NCI-H146 treated with DMSO at 0.1 percent for 48 hours (cell line): ENCODE results near the gene CA10.

Source experiments
- DNase-seq: peaks from one replicate; lab custom pipeline; 2025; ENCODE audit not compliant: unreplicated experiment; lab: John Stamatoyannopoulos, UW

Gene CA10

DNA sequence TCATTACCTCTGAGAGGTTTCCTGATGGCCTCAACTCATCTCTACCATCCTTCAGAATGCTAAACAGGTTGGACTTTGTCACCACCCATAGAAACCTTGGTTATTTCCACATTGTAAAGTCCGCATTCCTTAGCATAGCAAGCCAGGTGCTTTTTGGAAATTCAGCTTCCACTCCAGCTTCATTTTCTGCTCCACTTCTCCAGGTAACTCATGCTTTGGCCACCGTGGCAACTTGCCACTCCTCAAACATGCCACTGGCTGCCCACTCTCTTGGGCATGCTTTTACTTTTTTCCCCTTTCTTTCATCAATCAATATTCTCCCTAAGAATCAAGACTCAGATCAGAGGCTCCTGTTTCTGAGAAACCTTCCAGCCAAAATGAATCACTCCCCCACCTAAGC is 203.3 kb downstream of the CA10 start:
- no peak for DNase-seq

DNA sequence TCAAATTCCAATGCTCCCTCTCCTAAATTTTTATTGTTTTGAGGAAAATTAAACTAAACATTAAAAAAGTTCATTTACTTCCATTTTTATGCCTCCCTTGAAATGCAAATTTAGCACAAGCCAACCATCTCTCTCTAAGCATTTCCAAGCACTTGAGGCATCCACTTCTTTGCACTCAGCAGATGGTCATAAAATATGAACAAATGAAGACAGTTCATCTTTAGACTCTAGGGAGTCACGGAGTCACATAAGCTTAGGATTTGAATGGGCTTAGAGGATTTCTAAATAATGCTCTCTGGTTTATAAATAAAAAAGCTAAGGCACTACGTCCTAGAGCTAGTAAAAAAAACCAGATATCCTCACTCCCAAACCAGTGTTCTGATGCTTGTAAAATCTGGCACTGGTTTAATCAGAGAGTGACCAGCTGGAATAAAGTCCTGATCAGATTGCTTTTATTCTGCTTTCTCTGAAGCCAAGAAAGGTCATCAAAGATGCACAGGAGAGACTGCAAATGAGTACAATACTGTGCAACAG is 204.2 kb downstream of the CA10 start:
- no peak for DNase-seq

GRCh38 chr17:51951741-51952140 is 206.8 kb downstream of the CA10 start:
- DNase-seq, result no peak

- no peak for DNase-seq
These were observed 210.4 kb downstream of the CA10 start for GRCh38 chr17:51948128-51948527.

DNA sequence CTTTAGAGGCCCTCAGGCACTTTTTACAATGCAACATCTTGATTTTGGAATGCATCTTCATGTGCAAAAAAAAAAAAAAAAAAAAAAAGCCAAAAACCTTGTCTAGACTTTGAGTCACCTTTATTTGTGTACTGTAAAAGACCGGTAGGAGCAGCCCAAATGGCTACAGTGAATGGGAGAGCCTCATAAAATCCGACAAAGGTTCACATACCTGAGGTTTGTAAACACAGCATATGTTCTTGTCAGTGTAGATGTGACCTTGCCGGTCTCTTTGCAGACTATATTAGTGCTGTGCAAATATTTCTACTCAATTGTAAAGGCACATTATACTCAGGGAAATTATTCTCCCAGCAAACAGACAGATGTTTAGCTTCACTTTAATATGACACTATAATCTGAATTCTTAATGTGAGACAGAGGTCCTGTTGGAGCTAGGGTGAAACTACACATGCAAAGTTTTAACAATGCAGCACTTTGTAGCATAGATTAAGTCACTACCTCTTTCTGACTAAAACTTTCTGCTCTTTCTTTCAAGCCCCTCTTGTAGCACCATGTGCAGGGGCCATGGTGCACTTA is 211.3 kb downstream of the CA10 start:
- no peak for DNase-seq

- DNase-seq, result no peak
These were observed 212.2 kb downstream of the CA10 start for GRCh38 chr17:51946311-51946710.

GRCh38 chr17:51941272-51941671 is 217.2 kb downstream of the CA10 start:
- no peak for DNase-seq

DNA sequence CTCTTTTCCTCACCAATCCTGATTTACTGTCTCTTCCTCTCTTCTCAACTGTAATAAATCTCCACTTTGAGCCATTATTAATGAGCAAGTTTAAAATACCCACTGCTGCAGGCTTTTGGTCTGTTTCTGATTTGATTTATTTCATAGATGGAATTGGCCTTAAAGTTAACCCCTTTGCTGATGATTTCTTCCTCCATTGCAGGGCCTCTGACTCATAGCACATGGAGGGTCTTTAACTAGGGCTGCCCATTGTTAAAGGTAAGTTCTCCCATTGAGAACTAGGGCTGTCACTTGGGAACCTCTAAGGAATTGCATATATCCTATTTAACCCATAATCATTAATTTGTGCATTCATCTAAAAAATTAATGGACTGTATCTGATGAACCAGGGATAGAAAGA is 221.2 kb downstream of the CA10 start:
- no peak for DNase-seq

GRCh38 chr17:51935477-51935876 is 223.0 kb downstream of the CA10 start:
- DNase-seq, result no peak

- no peak for DNase-seq
These were observed 224.9 kb downstream of the CA10 start for GRCh38 chr17:51933647-51934046.

DNA sequence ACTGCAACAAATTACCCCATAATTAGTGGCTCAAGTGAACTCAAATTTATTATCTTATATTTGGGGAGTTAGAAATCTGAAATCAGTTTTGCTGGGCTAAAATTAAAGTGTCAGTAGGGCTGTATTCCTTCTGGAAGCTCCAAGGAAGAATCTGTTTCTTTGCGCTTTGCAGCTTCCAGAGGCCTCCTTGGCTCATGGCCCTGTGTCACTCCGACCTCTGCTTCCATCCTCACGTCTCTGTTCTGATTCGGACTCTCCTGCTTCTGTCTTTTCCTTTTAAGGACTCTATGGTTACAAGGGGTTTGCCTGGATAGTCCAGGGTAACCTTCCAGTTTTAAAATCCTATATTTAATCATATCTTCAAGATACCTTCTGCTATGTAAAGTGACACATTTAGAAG is 232.1 kb downstream of the CA10 start:
- DNase-seq, result no peak

DNA sequence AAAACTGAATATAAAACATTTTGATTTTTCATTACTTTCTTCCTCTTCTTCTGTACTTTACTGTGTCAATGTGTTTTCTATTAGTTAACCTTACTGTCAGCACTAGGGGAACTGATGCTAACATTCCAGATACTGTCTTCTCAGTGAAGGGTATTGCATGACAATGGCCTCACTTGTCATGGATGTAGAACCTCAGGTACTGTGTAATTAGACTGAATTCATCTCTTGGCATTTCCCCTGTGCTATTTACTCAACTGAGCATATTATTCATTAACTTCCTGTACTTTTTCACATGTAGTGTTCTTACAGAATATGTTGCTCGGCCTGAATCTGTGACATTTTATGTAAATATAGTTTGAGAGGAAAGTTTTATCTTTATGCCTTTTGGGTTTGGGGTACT is 237.0 kb downstream of the CA10 start:
- no peak for DNase-seq

- DNase-seq, result no peak
These were observed 243.9 kb downstream of the CA10 start for GRCh38 chr17:51914577-51914976.

DNA sequence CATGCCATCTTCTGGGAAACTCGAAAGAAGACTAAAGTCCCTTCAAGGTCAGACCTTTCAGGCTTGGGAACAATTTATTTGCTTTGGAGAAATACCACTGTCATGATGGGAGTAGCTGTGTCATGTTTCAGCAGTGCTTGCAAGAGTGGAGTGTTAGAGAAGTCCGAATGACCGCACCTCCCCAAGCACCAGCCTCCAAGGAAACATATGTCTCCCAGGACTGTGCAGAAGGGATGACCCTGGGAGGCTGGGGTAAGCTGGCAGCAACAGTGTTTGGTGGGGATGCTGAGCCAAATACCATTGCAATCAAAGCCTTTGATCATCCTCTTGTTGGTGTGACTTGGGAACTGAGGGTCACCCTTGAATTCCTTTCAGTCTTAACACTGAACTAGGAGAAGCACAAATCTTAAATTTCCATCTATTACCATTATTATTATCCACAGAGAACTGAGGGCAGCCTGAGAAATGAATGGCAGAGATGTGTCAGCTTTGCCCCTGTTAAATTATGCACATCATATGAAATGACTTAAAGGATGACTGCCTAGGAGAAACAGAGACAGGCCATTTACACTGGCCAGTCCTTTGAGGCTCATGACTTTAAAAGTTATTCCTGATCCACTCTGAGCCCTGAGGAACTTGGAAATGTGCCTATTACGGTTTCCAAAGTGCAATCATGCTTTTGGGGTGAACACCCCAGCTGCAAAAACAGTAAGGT is 244.9 kb downstream of the CA10 start:
- no peak for DNase-seq

DNA sequence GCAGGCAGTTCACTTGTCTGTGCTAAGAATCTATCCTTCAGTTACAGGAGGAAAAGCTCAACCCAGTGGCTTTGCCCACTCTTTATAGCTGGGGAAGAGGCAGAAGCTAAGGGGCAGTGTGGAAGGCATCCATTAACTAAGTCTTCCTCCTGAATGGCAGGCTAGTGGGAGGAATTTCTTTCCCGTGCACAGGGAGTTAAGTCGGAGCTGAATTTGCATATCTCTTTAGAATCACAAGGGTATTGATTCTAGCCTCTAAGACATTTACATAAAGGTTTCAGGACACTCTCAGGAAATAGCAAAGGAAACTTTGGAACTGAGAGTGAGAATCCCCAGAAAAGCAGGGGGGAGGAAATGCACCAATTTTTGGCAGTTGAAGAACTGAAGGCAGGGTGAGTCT is 245.6 kb downstream of the CA10 start:
- no peak for DNase-seq

DNA sequence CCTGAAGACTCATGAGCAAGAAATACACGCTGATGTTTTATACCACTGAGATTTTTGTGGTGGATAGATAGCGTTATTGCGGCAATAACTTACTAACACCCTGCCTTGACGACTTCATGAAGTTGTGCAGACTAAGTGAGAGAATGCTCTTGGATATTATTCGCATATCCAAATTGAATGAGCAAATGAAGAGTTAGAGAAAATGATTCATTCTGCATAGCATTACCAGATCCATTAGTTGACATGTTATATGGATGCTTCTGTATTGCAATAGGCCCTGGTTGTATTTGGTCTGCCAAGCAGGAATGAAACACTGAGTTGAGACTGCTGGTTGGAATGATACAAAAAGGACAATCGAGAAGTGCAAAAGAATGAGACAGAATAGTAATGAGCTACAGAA is 247.3 kb downstream of the CA10 start:
- no peak for DNase-seq

- no peak for DNase-seq
These were observed 248.5 kb downstream of the CA10 start for GRCh38 chr17:51909971-51910370.

GRCh38 chr17:51908841-51909537 is 249.5 kb downstream of the CA10 start:
- no peak for DNase-seq

DNA sequence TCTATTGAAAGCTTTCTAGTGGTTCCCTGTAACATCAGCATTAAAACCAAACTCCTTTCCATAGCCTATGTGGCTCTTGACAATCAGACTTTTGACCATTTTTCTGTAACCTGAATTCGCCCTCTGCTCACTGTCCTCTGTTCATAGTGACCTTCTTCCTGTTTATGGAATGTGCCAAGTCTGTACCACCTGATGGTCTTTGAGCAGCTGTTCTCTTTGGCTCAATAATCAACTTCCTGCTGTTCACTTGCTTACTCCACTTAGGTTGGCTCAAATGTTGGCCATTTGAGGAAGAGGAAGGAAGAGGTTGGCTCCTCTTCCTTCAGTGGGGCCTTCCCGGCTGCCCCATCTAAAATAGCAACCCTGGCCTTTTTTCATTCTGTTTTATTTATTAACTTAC is 251.5 kb downstream of the CA10 start:
- DNase-seq, result no peak

- no peak for DNase-seq
These were observed 254.1 kb downstream of the CA10 start for GRCh38 chr17:51904379-51904778.

GRCh38 chr17:51901242-51901641 is 257.3 kb downstream of the CA10 start:
- no peak for DNase-seq

DNA sequence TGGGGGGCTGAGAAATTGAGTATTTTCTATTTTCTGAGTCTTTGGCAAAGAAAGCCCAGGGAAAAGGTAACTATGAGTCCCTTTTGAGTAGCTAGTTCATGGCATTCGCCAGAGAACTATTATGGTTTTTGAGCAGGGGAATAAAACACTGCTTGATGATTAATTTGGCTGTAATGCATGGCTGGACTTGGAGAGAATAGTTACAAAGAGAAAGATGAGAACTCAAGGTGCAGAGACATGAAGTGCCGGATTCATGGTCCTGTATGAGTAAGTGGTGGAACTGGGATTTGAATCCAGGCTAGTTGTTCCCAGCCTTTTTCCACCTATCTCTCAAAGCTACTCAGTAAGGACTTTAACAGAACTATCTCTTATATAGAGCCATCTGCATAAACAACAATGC is 266.6 kb downstream of the CA10 start:
- DNase-seq, result no peak
